ENCODE results near the gene ABCC10.
"Not testable (repeated sequence)": the region's sequence is repeated elsewhere in the genome, so short reads cannot be mapped to it uniquely, and the experiment has no call there.

Gene ABCC10

DNA sequence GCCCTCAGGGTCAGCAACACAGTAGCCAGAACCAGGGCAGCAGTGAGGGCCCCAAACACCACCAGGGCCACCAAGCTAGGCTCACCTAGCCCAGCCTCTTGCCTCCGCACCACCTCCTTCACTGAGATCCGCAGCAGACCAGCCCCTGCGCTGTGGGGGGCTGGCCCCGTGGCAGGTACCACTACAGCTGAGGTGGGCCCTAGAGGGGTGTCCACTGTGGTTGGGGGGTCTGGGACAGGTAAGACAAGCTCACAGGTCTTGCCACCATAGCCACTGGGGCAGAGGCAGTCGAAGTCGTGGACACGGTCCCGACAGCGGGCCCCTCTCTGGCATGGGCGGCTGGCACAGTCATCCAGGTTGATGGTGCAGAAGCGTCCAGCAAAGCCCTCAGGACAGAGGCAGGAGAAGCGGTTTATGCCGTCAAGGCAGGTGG lies 23.4 kb downstream of the ABCC10 start:
- no peak for DNase-seq

DNA sequence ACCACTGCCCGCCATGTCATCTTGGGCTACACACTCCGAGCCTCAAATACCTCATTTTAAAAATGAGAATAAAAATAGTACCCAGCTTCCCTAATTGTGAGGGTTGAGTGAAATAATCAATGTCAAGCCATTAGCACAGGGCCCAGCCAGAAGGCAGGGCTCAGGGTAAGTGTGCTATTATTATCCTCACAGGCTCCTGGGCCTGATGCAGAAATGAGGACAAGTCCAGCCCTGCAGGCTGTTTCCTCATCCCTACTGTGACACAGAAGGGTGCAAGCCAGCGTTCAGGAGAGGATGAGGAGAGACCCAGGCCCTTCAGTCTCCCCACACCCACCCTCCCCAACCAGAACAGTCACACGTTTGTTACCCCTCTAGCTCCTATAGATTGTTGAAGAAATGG lies 24.0 kb downstream of the ABCC10 start:
- DNase-seq = no peak

DNA sequence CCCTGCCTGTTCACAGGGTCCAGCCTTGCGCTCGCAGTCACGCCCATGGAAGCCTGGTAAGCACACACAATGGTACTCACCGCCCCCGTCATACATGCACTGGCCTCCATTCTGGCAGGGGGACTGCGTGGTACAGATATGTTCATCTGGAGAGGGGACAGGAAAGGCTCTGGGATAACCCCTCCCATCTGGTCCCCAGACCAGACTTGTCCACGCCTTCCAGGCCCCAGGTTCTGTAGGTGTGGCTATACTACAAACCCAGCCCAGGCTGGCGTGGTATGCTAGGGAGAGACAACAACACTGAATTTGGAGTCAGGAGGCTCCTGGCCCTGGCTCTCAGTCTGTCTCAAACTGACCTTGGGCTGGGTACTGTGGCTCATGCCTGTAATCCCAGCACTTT lies 24.6 kb downstream of the ABCC10 start:
- DNase-seq = no peak

DNA sequence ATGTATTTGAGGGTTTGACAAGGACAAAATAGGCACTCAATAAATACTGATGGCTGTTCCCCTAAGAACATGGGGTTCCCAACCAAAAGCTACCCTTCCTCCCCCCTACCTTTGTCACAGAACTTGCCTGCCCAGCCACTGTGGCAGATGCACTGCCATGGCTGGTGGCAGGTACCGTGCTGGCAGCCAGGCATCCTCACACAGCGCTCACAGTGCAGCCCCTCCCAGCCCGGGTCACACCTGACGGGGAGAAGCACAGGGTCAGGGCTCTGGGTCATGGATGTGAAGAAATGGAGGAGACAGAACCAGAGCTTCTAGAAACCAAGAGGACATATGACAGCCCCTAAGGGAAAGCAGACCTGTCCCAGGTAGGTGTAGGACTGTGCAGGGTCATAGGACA lies 25.6 kb downstream of the ABCC10 start:
- DNase-seq = no peak

DNA sequence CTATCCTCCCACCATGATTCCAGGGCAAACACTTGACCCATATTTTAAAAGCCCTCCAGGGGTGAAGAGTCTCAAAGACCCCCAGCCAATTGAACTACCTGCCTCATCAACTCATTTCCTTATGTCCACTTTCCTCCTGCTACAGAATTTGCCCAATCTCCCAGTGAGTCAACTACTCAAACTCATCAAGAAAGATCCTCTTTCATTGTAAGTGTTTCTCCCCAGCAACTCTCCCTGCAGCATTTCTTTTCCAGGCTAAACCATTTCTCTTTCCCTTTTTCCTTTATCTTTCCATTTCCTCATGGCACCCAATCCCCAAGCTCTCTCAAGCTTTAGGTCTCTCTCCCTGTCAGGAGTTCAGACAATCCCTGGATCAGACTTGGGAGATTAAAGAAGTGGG lies 26.5 kb downstream of the ABCC10 start:
- DNase-seq = no peak

DNA sequence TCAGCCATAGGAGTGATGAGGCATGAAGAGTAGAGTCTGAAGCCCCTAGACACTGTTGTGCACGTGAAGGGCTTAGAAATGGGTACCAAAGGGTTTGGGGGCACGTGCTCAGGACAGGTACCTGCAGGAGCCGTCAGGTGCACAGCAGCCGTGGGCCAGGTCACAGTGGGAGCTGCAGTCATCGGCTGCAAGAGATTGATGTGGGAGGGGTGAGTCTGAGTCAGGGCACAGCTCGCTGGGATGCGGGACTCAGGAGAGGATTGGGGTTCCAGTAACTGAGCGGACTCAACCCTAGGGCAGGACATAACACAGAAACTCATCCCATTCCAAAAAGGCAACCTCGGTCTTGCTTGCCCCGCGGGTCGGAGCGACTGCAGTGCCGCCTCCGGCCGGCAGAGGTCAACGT lies 27.0 kb downstream of the ABCC10 start:
- DNase-seq = peak; percentile 31

DNA sequence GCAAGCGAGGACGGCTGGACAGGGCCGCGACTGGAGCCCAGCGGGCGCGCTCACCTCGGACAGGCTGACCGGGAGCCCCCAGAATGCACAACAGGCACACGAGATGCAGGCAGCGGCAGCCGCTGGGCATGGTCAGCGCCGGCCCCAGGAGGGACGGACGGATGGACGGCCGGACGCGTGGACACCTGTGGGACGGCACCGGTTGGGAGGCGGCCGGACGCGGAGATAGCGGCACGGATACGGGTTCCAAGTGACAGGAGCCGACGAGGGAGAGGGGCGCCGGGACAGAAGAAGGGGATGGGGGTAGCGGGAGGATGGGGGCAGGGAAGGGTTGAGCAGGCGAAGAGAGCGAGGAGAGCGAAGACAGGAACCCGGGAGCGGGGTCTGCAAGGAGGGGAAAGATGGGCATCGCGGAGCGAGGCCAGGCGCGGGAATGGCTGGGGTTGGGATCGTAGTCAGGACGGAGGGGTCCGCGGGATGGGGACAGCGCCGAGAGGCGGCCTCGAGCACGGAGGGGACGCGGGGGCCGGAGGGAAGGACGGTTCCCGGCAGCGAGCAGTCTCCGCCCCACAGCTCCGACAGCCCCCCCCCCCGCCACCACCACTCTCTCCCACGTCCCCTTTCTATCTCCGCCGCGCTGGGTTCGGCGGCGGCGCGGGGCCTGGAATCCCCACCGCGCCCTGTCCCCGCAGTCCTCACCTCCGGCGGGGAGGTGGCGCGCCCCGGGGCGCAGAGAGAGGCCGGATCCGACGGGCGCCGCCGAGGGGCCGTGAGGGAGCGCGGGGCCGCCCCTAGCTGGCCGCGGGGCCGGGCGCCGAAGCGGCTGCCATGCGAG lies 27.6 kb downstream of the ABCC10 start:
- DNase-seq = no peak

DNA sequence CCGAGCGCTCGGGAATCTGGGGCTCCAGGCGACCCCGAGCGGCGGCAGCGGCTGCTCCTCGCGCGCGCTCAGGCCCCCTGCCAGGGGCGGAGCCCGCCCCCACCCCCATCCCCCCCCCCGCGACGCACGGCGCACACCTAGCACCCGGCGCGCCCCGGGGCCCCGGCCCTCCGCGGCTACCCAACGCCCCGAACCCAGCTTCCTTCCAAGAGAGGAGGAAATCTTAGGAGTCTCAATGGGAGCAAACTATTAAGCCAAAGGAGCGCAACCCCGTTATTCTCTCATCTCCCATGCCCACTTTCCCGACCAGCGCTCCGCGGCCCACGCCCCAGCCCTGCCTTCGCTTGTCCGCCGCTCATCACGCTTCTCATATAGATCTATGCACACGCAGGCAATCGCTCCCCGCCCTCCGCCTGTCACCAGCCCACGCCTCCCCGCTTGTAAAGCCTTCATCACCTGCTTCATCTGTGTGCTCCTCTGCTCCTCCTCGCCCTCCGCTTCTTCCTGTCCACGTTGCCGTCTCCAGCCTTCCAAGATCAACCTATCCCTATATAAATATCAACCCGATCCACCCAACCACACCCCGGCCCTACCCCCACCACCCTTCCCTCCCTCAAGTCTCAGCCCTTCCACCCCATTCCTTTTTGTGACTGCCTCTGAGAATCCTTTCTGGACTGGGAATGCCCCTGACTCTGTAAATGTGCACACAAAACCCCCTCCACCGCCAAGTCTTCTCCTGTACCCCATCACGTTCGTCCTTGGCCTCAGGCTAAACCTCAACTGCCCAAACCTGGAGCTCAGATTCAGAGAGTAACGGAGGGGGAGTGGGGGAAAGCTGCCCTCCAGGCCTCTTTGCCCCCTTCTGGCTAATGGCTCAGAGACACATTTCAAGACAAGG lies 28.4 kb downstream of the ABCC10 start, which contains the start of gene DLK2:
Gene DLK2, minus strand, starts transcription at position 18 of the 898 bp plus-strand sequence. CDS start 723 bp downstream, outside the sequence.
- no peak for DNase-seq

DNA sequence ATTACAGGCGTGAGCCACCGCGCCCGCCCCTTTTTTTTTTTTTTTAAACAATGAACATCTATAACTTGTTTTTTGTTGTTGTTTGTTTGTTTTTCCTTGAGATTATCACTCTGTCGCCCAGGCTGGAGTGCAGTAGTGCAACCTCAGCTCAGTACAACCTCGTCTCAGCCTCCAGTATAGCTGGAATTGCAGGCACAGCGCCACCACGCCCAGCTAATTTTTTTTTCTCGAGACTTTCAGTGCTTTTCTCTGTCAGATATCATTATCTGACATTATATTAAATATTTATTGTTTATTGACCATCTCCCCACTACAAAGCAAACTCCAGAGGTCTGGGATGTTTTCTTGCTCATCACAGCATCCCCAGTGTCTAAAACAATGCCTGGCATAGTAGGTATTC lies 30.3 kb downstream of the ABCC10 start:
- DNase-seq = no peak

DNA sequence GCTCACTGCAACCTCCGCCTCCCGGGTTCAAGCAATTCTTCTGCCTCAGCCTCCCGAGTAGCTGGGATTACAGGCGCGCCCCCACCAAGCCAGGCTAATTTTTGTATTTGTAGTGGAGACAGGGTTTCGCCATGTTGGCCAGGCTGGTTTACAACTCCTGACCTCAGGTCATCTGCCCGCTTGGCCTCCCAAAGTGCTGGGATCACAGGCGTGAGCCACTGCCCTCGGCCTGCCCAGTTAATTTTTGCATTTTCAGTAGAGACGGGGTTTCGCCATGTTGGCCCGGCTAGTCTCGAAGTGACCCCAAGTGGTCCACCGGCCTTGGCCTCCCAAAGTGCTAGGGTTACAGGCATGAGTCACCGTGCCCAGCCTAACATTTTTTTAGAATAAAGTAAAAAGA lies 30.8 kb downstream of the ABCC10 start:
- not testable (repeated sequence) for DNase-seq

DNA sequence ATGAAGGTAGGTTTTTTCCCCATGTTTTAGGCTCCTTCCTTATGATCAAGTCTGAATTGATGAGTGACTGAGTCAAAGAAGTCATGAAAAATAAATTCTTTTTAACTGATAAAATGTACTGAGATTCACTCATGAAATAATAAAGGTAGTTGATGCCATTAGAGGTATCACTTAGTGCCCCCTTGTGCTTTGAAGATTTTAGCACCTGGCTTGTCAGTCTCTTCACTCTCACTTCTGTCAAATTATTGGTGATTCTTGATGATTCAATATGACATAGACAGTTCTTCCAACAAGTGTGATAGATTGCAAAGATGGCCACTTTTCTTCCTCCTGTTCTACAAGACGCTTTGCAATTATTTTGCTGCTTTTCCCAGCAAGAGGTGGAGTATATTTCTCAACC lies 32.2 kb downstream of the ABCC10 start:
- DNase-seq = no peak

DNA sequence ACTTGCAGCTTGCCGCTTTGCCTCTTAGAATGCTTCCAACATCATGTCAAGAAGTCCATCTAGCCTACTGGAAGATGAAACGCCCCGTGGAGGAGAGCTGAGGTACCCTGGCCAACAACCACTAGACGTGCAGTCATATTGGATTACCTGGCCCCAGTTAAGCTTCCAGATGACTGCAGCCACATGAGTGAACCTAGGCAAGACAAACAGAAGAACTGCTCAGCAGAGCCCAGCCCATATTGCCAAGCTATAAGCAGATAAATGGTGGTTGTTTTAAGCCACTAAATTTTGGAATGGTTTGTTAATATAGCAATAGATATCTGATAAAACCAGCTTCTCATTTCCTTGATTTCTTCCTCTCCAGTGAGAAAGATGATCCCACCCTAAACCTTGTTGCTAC lies 32.7 kb downstream of the ABCC10 start:
- DNase-seq = no peak

DNA sequence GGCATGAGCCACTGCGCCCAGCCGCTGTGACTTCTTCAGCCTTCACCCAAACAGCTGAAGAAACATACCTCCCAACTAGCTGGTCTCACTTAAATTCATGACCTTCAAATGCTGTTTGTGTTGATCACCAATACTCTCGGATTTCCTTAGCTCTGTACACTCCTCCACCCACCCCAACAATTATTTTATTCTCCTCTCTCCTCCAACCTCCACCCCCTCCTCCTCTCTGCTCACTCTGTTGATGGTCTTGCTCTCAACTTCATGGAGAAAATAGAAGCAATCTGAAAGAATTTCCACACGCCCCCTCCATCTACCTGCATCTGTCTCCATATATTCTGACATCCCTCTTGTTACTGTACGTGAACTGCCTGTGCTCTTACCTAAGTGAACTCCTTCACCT lies 34.6 kb downstream of the ABCC10 start:
- DNase-seq = no peak

DNA sequence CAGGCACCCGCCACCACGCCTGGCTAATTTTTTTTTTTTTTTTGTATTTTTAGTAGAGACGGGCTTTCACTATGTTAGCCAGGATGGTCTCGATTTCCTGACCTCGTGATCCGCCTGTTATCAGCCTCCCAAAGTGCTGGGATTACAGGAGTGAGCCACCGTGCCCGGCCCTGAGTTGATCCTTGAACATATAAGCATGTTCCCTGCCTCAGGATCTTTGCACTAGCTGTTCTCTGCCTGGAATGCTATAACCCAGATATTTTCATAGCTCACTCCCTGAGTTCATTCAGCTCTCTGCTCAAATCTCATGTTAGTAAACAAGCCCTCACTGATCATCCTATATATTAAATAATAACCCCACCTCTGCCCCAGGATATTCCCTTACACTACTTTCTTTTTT lies 37.0 kb downstream of the ABCC10 start:
- no peak for DNase-seq

DNA sequence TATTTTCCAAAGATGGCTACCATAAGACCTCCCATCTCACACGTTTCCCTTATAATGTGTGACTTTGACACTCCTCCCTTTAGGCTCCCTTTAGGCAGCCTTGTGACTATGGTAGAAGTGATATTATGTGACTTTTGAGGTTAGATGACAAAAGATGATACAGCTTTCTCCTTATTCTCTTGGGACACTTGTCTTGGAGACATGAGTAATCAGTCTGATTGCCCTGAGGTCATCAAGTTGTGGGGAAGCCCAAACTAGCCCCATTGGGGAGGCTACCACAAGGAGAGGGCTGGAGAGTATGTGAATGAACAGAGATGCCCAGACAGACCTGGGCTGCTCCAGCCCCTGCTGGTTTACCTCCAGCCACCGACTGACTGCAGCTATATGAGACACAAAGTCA lies 38.6 kb downstream of the ABCC10 start:
- DNase-seq = no peak

DNA sequence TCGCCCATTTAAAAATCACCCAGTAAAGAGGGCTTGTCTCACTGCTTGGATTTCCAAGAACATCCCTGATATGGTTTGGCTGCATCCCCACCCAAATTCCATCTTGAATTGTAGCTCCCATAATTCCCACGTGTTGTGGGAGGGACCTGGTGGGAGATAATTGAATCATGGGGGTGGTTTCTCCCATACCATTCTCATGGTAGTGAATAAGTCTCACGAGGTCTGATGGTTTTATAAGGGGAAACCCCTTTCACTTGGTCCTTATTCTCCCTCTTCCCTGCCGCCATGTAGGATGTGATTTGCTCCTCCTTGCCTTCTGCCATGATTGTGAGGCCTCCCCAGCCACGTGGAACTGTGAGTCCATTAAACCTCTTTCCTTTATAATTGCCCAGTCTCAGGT lies 39.9 kb downstream of the ABCC10 start:
- DNase-seq = not testable (repeated sequence)

DNA sequence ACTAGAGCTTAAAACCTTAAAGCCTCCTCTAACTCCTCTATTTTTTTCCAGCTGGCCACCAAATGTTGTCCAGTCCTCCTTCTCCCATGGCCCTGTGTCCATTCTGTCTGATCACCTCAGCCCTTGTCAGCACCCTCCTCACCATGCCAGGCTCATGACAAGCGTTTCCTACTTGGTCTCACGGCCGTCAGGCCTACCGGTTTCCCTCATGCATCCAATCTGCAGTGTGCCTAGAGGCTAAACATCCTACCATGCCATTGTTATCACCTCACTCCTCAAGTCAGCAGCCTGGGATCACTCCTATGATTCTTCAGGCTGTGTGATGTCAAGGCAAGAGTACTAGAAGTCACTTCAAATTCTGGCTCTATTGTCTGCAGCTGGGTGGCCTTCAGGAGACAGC lies 40.4 kb downstream of the ABCC10 start:
- DNase-seq = no peak

DNA sequence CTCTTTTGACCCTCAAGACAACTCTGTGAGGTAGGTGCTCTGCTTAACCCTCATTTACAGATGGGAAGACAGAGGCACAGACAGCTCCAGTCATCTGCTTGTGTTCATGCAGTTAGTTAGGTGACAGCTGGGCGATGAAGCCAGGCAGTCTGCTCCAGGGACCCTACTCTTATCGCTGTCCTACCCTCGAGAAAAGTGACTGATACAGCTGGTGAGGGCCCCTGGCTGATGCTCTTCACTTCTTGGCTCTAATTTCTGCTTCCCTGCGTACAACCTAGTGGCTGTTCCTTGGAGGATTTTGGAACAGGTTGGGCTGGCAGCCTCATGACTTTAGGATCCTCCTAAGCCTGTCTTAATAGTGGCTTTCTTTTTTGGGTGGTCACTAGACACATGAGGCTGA lies 40.9 kb downstream of the ABCC10 start:
- DNase-seq = no peak

DNA sequence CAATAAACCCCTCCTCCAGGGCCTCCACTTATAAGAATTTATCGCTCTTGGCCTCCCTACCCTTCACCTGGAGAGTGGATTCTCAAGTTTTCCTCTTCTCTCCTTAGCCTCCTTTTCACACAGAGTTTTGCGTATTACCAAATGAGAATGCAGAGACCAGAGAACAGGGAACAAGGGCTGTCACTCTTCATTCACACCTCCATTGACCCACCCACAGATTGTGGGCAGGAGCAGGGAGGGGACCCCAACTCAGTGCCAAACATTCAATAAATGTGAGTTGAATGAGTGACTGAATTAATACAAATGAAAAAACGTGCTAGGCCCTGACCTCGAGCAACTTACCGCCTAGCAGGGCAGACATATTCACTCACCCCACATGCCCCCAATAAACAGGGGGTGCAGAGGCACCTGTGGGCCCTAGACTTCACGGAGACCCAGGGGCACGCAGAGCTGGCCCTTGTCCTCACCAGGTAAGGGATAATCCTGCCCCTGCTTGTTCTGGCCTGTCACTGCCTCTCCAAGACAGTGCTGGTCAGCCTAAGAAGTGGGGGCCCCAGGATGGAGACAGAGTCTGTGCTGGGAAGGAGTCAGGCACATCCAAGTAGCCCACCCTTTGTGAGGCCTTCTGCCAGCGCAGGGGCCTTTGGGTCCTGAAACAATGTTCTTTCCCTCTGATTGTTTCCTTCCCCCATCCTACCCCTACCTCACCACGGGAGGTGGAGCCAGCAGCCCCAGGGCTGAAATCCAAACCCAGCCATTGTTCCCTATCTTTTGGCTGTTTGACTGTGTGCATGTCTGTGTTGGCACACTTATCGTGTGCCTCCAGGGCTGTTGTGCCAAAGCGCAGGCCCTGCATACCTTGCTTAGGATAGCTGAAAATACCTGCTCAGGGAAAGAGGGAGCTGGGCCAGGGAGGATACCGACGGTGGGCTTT lies 41.7 kb downstream of the ABCC10 start:
- no peak for DNase-seq

DNA sequence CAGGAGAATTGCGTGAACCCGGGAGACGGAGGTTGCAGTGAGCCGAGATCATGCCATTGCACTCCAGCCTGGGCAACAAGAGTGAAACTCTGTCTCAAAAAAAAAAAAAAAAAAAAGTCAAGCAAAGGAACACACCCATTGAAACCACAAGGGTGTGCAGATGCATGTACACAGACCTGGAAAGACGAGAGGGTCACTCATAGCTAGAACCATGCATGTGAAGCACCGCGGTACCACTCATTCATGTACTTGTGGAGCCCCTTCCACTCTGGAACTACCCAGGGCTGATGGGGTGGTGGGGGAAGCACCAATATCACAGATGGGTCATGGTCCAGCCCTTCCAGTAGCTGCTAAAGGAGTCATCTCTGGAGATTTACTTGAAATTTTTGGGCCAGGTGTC lies 42.6 kb downstream of the ABCC10 start:
- DNase-seq = no peak

DNA sequence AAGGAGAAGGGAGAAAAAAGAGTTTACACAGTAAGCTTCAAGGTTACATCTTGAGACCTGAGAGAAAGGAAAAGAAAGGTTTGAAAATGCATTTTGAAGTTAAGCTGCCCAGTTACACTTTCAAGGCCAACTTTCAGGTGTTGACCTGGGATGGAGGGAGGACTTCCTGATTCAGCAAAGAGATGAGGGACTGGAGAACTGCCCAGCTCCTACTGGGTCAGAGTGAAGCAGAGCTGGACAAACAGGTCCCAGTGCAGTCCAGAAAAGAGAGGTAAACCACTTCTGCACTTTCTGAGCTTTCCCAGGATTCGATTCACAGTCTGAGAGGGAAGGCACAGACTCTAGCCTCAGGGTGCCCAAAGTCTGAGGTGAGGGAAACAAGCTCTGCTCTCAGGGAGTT lies 44.1 kb downstream of the ABCC10 start:
- DNase-seq = no peak

DNA sequence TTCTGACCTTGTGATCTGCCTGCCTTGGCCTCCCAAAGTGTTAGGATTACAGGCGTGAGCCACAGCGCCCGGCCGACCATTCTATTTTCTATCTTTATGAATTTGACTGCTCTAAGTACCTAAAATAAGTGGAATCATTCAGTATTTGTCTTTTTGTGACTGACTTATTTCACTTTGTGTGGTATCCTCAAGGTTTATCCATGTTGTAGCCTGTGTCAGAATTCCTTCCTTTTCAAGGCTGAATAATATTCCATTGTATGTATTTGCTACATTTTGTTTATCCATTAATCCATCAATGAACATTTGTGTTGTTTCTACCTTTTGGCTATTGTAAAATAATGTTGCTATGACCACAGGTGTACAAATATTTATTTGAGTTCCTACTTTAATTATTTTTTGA lies 45.2 kb downstream of the ABCC10 start:
- no peak for DNase-seq

DNA sequence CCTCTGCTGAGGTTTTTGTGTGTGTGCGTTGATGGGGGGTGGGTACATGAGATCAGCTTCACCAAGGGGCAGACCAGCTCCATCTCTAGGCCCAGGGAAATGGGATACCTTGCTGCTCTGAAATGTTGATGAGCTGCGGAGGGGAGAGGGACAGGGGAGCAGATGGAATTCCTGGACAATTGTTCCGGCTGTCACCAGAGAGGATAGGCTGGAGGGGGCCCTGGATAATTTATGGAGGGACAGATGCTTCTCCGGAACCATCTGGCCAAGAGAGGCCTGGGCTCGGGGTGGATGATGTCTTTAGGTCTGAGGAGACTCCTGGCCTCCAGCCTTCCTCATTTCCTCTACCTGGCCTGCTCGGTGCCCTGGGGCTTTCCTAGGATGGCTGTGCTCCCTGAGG lies 48.2 kb downstream of the ABCC10 start:
- DNase-seq = no peak

Measured in GOT3 (cell line).